Gastrocnemius medialis (tissue), 4 donors: Measurements from ENCODE around the gene RNF114. TPM values are rescaled to one million over a fixed set of nuclear protein-coding genes. Genes with fewer than 3 reads are reported as not detected.
A peak's percentile ranks its signal among the peaks of the same experiment; 100 is the strongest.

ENCODE experiments used
- ATAC-seq, 2 donors: fragments of 150-250 bp; one replicate each; pipeline ENCODE4 v1.9.1; 2016
- DNase-seq, 2 donors: peaks; one replicate each; pipeline ENCODE4 v3.0.0-alpha.2; 2019
- H3K27ac ChIP-seq, 4 donors: fragments of 200-600 bp; sonication (generic); 1 replicate in 1 of 4; 2 replicates in 3 of 4; pipeline ENCODE4 v1.5.1; 2016 to 2018; ENCODE audit warnings: mild to moderate bottlenecking in 2 of 4, moderate library complexity in 1 of 4
- H3K27me3 ChIP-seq, 3 donors: fragments of 200-600 bp; sonication (generic) in 2 of 3; 1 replicate in 1 of 3; 2 replicates in 2 of 3; pipeline versions ENCODE4 v1.5.1 to v1.6.0; 2016 to 2019; ENCODE audit warnings: mild to moderate bottlenecking in 1 of 3, moderate library complexity in 1 of 3
- H3K36me3 ChIP-seq, 2 donors: fragments of 200-600 bp; sonication (generic) in 1 of 2; one replicate each; pipeline ENCODE4 v1.5.1; 2017 to 2018
- H3K4me1 ChIP-seq, 2 donors: fragments of 200-600 bp; sonication (generic) in 1 of 2; one replicate each; pipeline ENCODE4 v1.5.1; 2016 to 2017; ENCODE audit warnings: mild to moderate bottlenecking in 2 of 2
- H3K4me3 ChIP-seq, 4 donors: fragments of 200-600 bp; sonication (generic) in 3 of 4; 1 replicate in 1 of 4; 2 replicates in 3 of 4; pipeline ENCODE4 v1.5.1; 2016 to 2019; ENCODE audit warnings: mild to moderate bottlenecking in 2 of 4
- H3K9me3 ChIP-seq, 3 donors: fragments of 200-600 bp; sonication (generic) in 2 of 3; 1 replicate in 1 of 3; 2 replicates in 2 of 3; pipeline ENCODE4 v1.5.1; 2016 to 2019
- POLR2A ChIP-seq, 2 donors: fragments of 450-650 bp; IDR thresholded peaks; one replicate each; pipeline ENCODE4 v1.6.1; 2017; ENCODE audit warnings: antibody characterized with exemption in 2 of 2, mild to moderate bottlenecking in 2 of 2, moderate library complexity in 2 of 2
- in situ Hi-C, 4 donors: fragments of 200-750 bp; cut with MboI; loops; one replicate each; pipeline versions ENCODE4 v1.15.0 to v1.8.0; 2017; ENCODE audit warnings: low sequenced_read_pairs in 4 of 4
- intact Hi-C: fragments of 100-400 bp; cut with DNase I; formaldehyde crosslinking; loops from one replicate; pipeline ENCODE4 v1.15.1; 2023; ENCODE audit warnings: low total_unique reads
- total RNA-seq, 4 donors: library from RNA; depleted of rRNA; stranded (reverse); fragments of >200 nt; gene quantifications; one replicate each; pipeline versions ENCODE4 v1.1.0 to v1.2.3, GENCODE V29; 2016
- TF ChIP-seq, protein P1 (sequence below), 5 experiments: fragments of 450-650 bp in 3 of 5; fragments of 200-600 bp in 2 of 5; sonication (generic) in 2 of 5; IDR thresholded peaks in 4 of 5; conservative IDR thresholded peaks in 1 of 5; 1 replicate in 4 of 5; 2 replicates in 1 of 5; pipeline ENCODE4 v1.5.1; 2016 to 2019; ENCODE audit warnings: antibody characterized with exemption in 5 of 5, mild to moderate bottlenecking in 3 of 5, moderate library complexity in 3 of 5

Gene RNF114
- total RNA-seq, 4 donors from 2014 or later, result 133 to 216 (median 172) TPM

DNA sequence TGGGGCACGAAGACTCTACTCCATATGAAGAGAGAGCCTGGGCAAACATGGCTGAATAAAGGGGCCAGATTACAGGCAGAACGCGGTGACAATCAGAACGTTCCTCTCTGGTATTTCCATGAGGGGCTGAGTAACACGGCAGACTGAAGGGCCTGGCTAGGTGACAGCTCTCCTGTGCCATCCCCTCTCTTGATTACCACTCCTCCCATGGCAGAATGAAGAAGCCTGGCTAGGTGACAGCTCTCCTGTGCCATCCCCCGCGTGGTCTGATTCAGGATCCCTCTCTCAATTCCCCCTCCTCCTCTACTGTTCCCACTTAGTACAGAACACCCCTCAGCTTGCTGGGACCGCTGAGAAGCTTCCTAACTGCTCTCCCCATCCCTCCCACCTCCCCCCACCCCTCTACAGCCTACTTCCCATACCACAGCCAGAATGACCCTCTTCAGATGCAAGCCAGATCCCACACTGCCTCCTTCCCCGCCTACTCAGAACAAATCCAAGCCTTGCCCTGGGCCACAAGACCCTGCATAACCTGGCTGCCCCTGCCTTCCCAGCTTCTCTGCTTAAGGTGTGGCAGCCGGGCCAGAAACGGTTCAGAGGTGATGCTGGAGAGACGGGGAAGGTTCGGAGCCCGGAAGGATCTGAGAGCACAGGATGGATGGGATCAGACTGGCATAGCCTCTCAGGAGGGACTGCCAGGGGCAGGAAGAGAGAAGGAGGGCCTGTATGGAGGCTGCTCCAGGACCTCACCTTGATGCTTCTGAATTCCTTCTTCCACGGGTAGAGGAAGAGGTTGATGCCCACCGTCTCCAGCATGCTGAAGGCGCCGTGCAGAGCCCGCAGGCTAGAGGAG lies 28.6 kb upstream of the RNF114 start:
- Histone ChIP-seq H3K36me3 (peaks cover 0 to 43% of the 10 kb centered on the region in 2 donors), H3K4me1 (peaks cover 17 to 41% of the 10 kb centered on the region in 2 donors), H3K27ac (peak overlapping the region; percentile 92 to 100 (median 97)), H3K4me3 (no peak overlapping the region), H3K9me3 (no peaks in the 10 kb centered on the region), H3K27me3 (no peaks in the 10 kb centered on the region)
- DNase-seq, result no peak
- ATAC-seq, result no peak
- in situ Hi-C loops (no loop called here), intact Hi-C loops (no loop called here)
- TF ChIP-seq POLR2A (IDR thresholded peaks at IDR 0.05), result no peak

DNA sequence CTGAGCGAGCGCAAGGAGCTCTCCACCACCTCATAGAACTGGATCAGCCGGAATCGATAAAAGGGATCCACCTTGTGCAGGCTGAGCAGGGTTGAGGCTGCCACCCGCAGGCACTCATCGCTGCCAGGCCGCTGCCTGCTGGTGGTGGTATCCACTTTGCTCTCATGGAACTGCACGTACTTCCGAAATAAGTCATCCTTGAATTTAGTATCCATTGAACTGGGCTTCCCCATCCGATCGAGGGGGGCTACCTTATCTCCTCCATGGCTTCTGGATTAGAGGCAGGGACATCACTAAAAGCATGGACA lies 28.0 kb upstream of the RNF114 start:
- H3K27me3 ChIP-seq, result no peaks in the 10 kb centered on the region
- TF ChIP-seq POLR2A (IDR thresholded peaks at IDR 0.05), result no peak
- TF ChIP-seq, protein P1, sequence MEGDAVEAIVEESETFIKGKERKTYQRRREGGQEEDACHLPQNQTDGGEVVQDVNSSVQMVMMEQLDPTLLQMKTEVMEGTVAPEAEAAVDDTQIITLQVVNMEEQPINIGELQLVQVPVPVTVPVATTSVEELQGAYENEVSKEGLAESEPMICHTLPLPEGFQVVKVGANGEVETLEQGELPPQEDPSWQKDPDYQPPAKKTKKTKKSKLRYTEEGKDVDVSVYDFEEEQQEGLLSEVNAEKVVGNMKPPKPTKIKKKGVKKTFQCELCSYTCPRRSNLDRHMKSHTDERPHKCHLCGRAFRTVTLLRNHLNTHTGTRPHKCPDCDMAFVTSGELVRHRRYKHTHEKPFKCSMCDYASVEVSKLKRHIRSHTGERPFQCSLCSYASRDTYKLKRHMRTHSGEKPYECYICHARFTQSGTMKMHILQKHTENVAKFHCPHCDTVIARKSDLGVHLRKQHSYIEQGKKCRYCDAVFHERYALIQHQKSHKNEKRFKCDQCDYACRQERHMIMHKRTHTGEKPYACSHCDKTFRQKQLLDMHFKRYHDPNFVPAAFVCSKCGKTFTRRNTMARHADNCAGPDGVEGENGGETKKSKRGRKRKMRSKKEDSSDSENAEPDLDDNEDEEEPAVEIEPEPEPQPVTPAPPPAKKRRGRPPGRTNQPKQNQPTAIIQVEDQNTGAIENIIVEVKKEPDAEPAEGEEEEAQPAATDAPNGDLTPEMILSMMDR (IDR thresholded peaks at IDR 0.05 in 4 of 5, conservative IDR thresholded peaks at IDR 0.05 in 1 of 5), result no peak
- H3K27ac ChIP-seq, result peak overlapping the region; percentile 92 to 100 (median 97)
- no peak overlapping the region for H3K4me3 ChIP-seq
- H3K36me3 ChIP-seq, result peaks cover 0 to 43% of the 10 kb centered on the region in 2 donors
- H3K4me1 ChIP-seq, result peaks cover 22 to 47% of the 10 kb centered on the region in 2 donors
- no peak for DNase-seq
- H3K9me3 ChIP-seq, result no peaks in the 10 kb centered on the region
- in situ Hi-C loops (no loop called here), intact Hi-C loops (no loop called here)
- ATAC-seq, result no peak

DNA sequence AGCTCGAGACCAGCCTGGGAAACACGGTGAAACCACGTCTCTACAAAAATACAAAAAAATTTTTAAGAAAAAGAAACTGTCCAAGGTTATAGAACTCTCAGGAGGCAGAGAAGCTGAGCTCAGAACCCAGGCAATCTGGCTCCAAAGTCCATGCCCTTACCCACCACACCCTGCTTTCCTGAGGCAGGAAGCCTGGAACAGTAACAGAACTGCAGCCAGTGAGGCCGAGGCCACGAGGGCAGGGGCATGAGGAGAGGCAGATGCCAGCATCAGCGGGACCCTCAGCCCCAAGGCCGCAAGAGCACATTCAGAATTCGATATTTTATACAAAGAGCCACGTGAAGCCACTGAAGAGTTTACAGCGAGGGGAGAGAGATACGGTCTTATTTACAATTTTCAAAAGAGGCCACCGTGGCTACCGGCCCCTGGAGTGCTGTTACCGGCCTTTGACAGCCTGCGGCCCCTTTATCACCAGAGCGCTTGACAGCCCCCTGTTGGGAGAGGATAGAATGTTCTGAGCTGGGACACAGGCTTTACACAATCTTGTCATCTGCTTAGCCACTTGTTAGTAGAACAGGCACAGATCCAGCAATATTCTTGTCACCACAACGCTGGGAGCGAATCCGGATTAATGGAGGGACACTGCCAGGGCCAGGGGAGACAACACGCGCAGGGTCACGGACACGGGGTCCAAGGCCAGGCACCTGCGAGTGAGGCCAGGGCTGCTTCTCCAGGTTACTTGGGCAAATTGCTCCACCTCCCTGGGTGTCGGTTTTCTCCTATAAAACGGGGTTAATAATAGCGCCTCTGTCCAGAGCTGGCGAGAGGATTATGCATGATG lies 26.5 kb upstream of the RNF114 start:
- H3K4me3 ChIP-seq, result peak overlapping the region; percentile 29 to 49 (median 40)
- TF ChIP-seq, protein P1 (IDR thresholded peaks at IDR 0.05 in 4 of 5, conservative IDR thresholded peaks at IDR 0.05 in 1 of 5), result peak; percentile 51 to 77 (median 60)
- TF ChIP-seq POLR2A (IDR thresholded peaks at IDR 0.05), result peak; percentile 46 to 85
- in situ Hi-C loops, result no loop called here

DNA sequence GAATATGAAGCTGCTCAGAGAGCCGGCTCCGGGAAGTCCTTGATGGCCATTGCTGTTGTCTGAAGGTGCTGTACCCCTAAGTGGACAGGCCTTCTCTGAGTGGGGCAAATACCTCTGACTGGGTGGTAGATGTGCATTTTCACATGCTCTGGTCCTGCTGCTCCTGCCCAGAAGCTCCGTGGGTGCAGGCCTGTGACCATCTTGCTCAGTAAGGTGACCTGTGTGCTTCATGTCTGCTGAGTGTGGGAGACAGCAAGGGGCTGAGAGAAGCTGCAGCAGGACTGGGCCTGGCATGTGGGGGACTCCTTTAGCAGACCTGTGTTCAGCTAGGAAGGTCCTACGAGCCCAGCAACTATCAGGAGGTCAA lies 25.9 kb upstream of the RNF114 start:
- DNase-seq (no peak), ATAC-seq (peak in 1 of 2 donors; percentile 14)
- no peaks in the 10 kb centered on the region for H3K27me3 ChIP-seq
- peak in 1 of 2 donors; percentile 6 for TF ChIP-seq POLR2A (IDR thresholded peaks at IDR 0.05)
- TF ChIP-seq, protein P1 (IDR thresholded peaks at IDR 0.05 in 4 of 5, conservative IDR thresholded peaks at IDR 0.05 in 1 of 5), result no peak
- H3K36me3 ChIP-seq, result peaks cover 0 to 28% of the 10 kb centered on the region in 2 donors
- peak overlapping the region; percentile 92 to 100 (median 97) for H3K27ac ChIP-seq
- H3K4me1 ChIP-seq, result peaks cover 38 to 62% of the 10 kb centered on the region in 2 donors
- intact Hi-C loops (loop anchor here (1.0 to 10.0 kb wide), 3 partner anchors 85 to 196 kb away; partner anchors contain the start of genes B4GALT5 and SLC9A8), in situ Hi-C loops (no loop called here)
- H3K4me3 ChIP-seq, result peak overlapping the region; percentile 32 to 49 (median 40)
- H3K9me3 ChIP-seq, result no peaks in the 10 kb centered on the region

More for the DNA sequence above, 26.5 kb upstream of the RNF114 start:
- H3K4me1 ChIP-seq, result peaks cover 38 to 62% of the 10 kb centered on the region in 2 donors
- H3K27me3 ChIP-seq, result no peaks in the 10 kb centered on the region
- peak overlapping the region; percentile 92 to 100 (median 97) for H3K27ac ChIP-seq
- peaks cover 0 to 34% of the 10 kb centered on the region in 2 donors for H3K36me3 ChIP-seq
- ATAC-seq (peak; percentile 93), DNase-seq (peak; percentile 78 to 95)
- intact Hi-C loops, result loop anchor here (1.0 to 10.0 kb wide), 3 partner anchors 84 to 195 kb away; partner anchors contain the start of genes B4GALT5 and SLC9A8
- H3K9me3 ChIP-seq, result no peaks in the 10 kb centered on the region
